IPS DF 4.7 (cell line): ENCODE measurements around the gene IQCC.

Experiments
- DNase-seq: peaks from one replicate; pipeline ENCODE4 v3.0.0-alpha.2; 2013; ENCODE audit warnings: low spot score; ENCODE audit errors: extremely low read depth

IQCC gene

GRCh38 chr1:32256473-32257226 is 51.2 kb downstream of the IQCC start:
- no peak for DNase-seq

- DNase-seq, result no peak
Measured at GRCh38 chr1:32257227-32257508, 51.7 kb downstream of the IQCC start.
